Calu3 (cell line): ENCODE results near the gene GRIN3B. TPM values are rescaled to one million over a fixed set of nuclear protein-coding genes. Genes with fewer than 3 reads are reported as not detected.

ENCODE experiments used
- BruUV-seq: library from RNA; stranded (reverse); fragments of 400-500 nt; replicated peaks from 2 replicates; lab custom pipeline; 2021; lab: Mats Ljungman, UMichigan
- CTCF ChIA-PET: fragments of 300-600 bp; sonication (Branson Sonifier 250); formaldehyde crosslinking; loops from one replicate; lab custom pipeline; 2022; ENCODE audit warnings: antibody characterized with exemption; lab: Charles Lee
- DNase-seq: peaks from one replicate; pipeline ENCODE4 v3.0.0; 2022
- H3K27ac Mint-ChIP-seq: one replicate; pipeline ENCODE4 v1.8.0; 2022; ENCODE audit warnings: mixed read lengths; ENCODE audit not compliant: unreplicated experiment
- H3K27me3 Mint-ChIP-seq: one replicate; pipeline ENCODE4 v1.8.0; 2022; ENCODE audit warnings: mixed read lengths; ENCODE audit not compliant: unreplicated experiment
- H3K36me3 Mint-ChIP-seq: one replicate; pipeline ENCODE4 v1.8.0; 2022; ENCODE audit warnings: mild to moderate bottlenecking, moderate library complexity, mixed read lengths; ENCODE audit not compliant: insufficient read depth, unreplicated experiment
- H3K4me1 Mint-ChIP-seq: one replicate; pipeline ENCODE4 v1.8.0; 2022; ENCODE audit warnings: mild to moderate bottlenecking, low read depth, mixed read lengths; ENCODE audit not compliant: unreplicated experiment
- H3K4me3 Mint-ChIP-seq: one replicate; pipeline ENCODE4 v1.8.0; 2022; ENCODE audit warnings: mild to moderate bottlenecking, low read depth, moderate library complexity, mixed read lengths; ENCODE audit not compliant: unreplicated experiment
- H3K9me3 Mint-ChIP-seq: one replicate; pipeline ENCODE4 v1.8.0; 2022; ENCODE audit warnings: low read depth, mixed read lengths; ENCODE audit not compliant: unreplicated experiment
- CTCF ChIP-seq: fragments of 200-600 bp; IDR thresholded peaks from one replicate; pipeline ENCODE4 v1.8.0; 2022; ENCODE audit warnings: antibody characterized with exemption; ENCODE audit not compliant: unreplicated experiment
- intact Hi-C: fragments of 100-400 bp; cut with micrococcal nuclease; formaldehyde crosslinking; loops from one replicate; pipeline ENCODE4 v1.10.0; 2022; ENCODE audit not compliant: unreplicated experiment
- total RNA-seq: library from RNA; stranded (reverse); gene quantifications from 2 replicates; pipeline ENCODE4 v1.2.3, GENCODE V29; 2022

GRIN3B gene
- total RNA-seq, 1 experiment from 2014 or later = not detected

GRCh38 chr19:1058112-1058511 lies 57.9 kb downstream of the GRIN3B start:
- Mint-ChIP-seq H3K27me3 (no peaks in the 10 kb centered on the region), H3K36me3 (peaks cover 17% of the 10 kb centered on the region), H3K27ac (no peak overlapping the region), H3K4me1 (peaks cover 8% of the 10 kb centered on the region), H3K4me3 (no peak overlapping the region), H3K9me3 (no peaks in the 10 kb centered on the region)
- no TSS peak for BruUV-seq
- DNase-seq = no peak
- intact Hi-C loops = no loop called here
- no peak for TF ChIP-seq CTCF
- CTCF ChIA-PET = no interaction called here

Other genes with a start within 250 kb of the GRIN3B start
- gene MISP, start 249.3 kb upstream of the GRIN3B start, total RNA-seq = 73.9 and 90.5 TPM in 2 replicates
- gene PTBP1, start 203.0 kb upstream of the GRIN3B start, total RNA-seq = 380 and 409 TPM in 2 replicates
- gene PLPPR3, start 178.5 kb upstream of the GRIN3B start, total RNA-seq = 0.27 TPM in 1 of 2 replicates, not detected in the other
- not detected in 2 replicates for gene AZU1, start 172.6 kb upstream of the GRIN3B start, total RNA-seq
- not detected in 2 replicates for gene PRTN3, start 159.4 kb upstream of the GRIN3B start, total RNA-seq
- not detected in 2 replicates for gene ELANE, start 148.1 kb upstream of the GRIN3B start, total RNA-seq
- gene CFD, start 140.8 kb upstream of the GRIN3B start, total RNA-seq = 2.3 and 3.9 TPM in 2 replicates
- gene MED16, start 107.2 kb upstream of the GRIN3B start, total RNA-seq = 21.4 and 22.4 TPM in 2 replicates
- not detected in 2 replicates for gene RNU6-9, start 106.9 kb upstream of the GRIN3B start, total RNA-seq
- gene R3HDM4, start 87.2 kb upstream of the GRIN3B start, total RNA-seq = 54.0 and 55.5 TPM in 2 replicates
- not detected in 2 replicates for gene KISS1R, start 83.1 kb upstream of the GRIN3B start, total RNA-seq
- 0.85 and 1.6 TPM in 2 replicates for gene ARID3A, start 74.4 kb upstream of the GRIN3B start, total RNA-seq
- 43.3 TPM in 2 replicates for gene WDR18, start 16.1 kb upstream of the GRIN3B start, total RNA-seq
- 129 and 142 TPM in 2 replicates for gene TMEM259, start 20.7 kb downstream of the GRIN3B start, total RNA-seq
- gene RNU6-2, start 21.1 kb downstream of the GRIN3B start, total RNA-seq = not detected in 2 replicates
- gene CNN2, start 26.2 kb downstream of the GRIN3B start, total RNA-seq = 135 and 151 TPM in 2 replicates
- gene ABCA7, start 39.7 kb downstream of the GRIN3B start, total RNA-seq = 22.7 and 24.3 TPM in 2 replicates
- gene ARHGAP45, start 66.7 kb downstream of the GRIN3B start, total RNA-seq = 10.4 and 12.0 TPM in 2 replicates
- 141 and 144 TPM in 2 replicates for gene POLR2E, start 95.0 kb downstream of the GRIN3B start, total RNA-seq
- gene GPX4, start 103.6 kb downstream of the GRIN3B start, total RNA-seq = 246 and 251 TPM in 2 replicates
- gene SBNO2, start 173.8 kb downstream of the GRIN3B start, total RNA-seq = 84.9 and 97.8 TPM in 2 replicates
- gene STK11, start 205.4 kb downstream of the GRIN3B start, total RNA-seq = 55.8 and 58.3 TPM in 2 replicates
- gene CBARP, start 237.6 kb downstream of the GRIN3B start, total RNA-seq = 4.2 and 5.7 TPM in 2 replicates
- 86.6 and 91.8 TPM in 2 replicates for gene ATP5F1D, start 241.3 kb downstream of the GRIN3B start, total RNA-seq
- 61.8 and 72.4 TPM in 2 replicates for gene MIDN, start 248.2 kb downstream of the GRIN3B start, total RNA-seq